ENCODE data around the gene PHF20. TPM values are rescaled to one million over a fixed set of nuclear protein-coding genes. Genes with fewer than 3 reads are reported as not detected.
A peak's percentile ranks its signal among the peaks of the same experiment; 100 is the strongest.
"Not testable (repeated sequence)": the region's sequence is repeated elsewhere in the genome, so short reads cannot be mapped to it uniquely, and the experiment has no call there.

PHF20 gene
- polyA plus RNA-seq, 3 donors from 2014 or later, result 92.6 to 140 (median 112) TPM

- no peak for DNase-seq
- peaks cover 9 to 15% (median 11%) of the 10 kb centered on the region in 3 donors for H3K27me3 Mint-ChIP-seq (ENCODE audit: low read depth in 3 of 3)
- no peaks in the 10 kb centered on the region for H3K9me3 Mint-ChIP-seq
- peak overlapping the region; percentile 82 to 94 (median 86) for H3K4me3 Mint-ChIP-seq
- H3K4me1 Mint-ChIP-seq, result peaks cover 68 to 74% of the 10 kb centered on the region in 2 donors
- H3K36me3 Mint-ChIP-seq, result peaks cover 3 to 8% (median 7%) of the 10 kb centered on the region in 3 donors
- H3K27ac Mint-ChIP-seq, result peak overlapping the region; percentile 96 to 99 (median 98)
Observed at GRCh38 chr20:35774391-35774790, 2.6 kb downstream of the PHF20 start.

- peak overlapping the region; percentile 77 to 90 (median 86) for H3K27ac Mint-ChIP-seq
- no peaks in the 10 kb centered on the region for H3K9me3 Mint-ChIP-seq
- DNase-seq, result no peak
- peak overlapping the region in 1 of 5 donors; percentile 7 for H3K4me3 Mint-ChIP-seq
- peaks cover 5 to 11% (median 7%) of the 10 kb centered on the region in 3 donors for H3K27me3 Mint-ChIP-seq (ENCODE audit: low read depth in 3 of 3)
- peaks cover 6 to 8% (median 7%) of the 10 kb centered on the region in 3 donors for H3K36me3 Mint-ChIP-seq
- H3K4me1 Mint-ChIP-seq, result peaks cover 55 to 72% of the 10 kb centered on the region in 2 donors
Observed at GRCh38 chr20:35776513-35777101, 4.8 kb downstream of the PHF20 start.

GRCh38 chr20:35783811-35784210 is 12.0 kb downstream of the PHF20 start:
- H3K27ac Mint-ChIP-seq; DNase-seq; H3K9me3 Mint-ChIP-seq; H3K36me3 Mint-ChIP-seq; H3K27me3 Mint-ChIP-seq (ENCODE audit: low read depth in 3 of 3); H3K4me3 Mint-ChIP-seq: not testable (repeated sequence)
- peaks cover 10 to 25% of the 10 kb centered on the region in 2 donors for H3K4me1 Mint-ChIP-seq

GRCh38 chr20:35785541-35785940 is 13.7 kb downstream of the PHF20 start:
- H3K27me3 Mint-ChIP-seq (ENCODE audit: low read depth in 3 of 3); H3K9me3 Mint-ChIP-seq; DNase-seq; H3K36me3 Mint-ChIP-seq; H3K27ac Mint-ChIP-seq; H3K4me3 Mint-ChIP-seq: not testable (repeated sequence)
- peaks cover 8 to 17% of the 10 kb centered on the region in 2 donors for H3K4me1 Mint-ChIP-seq

- H3K4me3 Mint-ChIP-seq, result no peak overlapping the region
- DNase-seq, result no peak
- peaks cover 0 to 2% (median 1%) of the 10 kb centered on the region in 3 donors for H3K27me3 Mint-ChIP-seq (ENCODE audit: low read depth in 3 of 3)
- peaks cover 0 to 3% (median 0%) of the 10 kb centered on the region in 3 donors for H3K36me3 Mint-ChIP-seq
- peaks cover 11 to 22% of the 10 kb centered on the region in 2 donors for H3K4me1 Mint-ChIP-seq
- H3K9me3 Mint-ChIP-seq, result no peaks in the 10 kb centered on the region
- peak overlapping the region in 5 of 6 donors; percentile 27 to 86 (median 60) for H3K27ac Mint-ChIP-seq
Observed at GRCh38 chr20:35788796-35789195, 17.0 kb downstream of the PHF20 start.

GRCh38 chr20:35791097-35791496 is 19.3 kb downstream of the PHF20 start:
- Mint-ChIP-seq H3K27me3 (ENCODE audit: low read depth in 3 of 3) (peaks cover 0 to 2% (median 1%) of the 10 kb centered on the region in 3 donors), H3K36me3 (peaks cover 0 to 3% (median 0%) of the 10 kb centered on the region in 3 donors), H3K4me3 (no peak overlapping the region), H3K9me3 (no peaks in the 10 kb centered on the region), H3K27ac (peak overlapping the region in 1 of 6 donors; percentile 19), H3K4me1 (peaks cover 15 to 38% of the 10 kb centered on the region in 2 donors)
- no peak for DNase-seq

- peaks cover 0 to 3% (median 0%) of the 10 kb centered on the region in 3 donors for H3K36me3 Mint-ChIP-seq
- H3K9me3 Mint-ChIP-seq, result no peaks in the 10 kb centered on the region
- H3K27ac Mint-ChIP-seq, result peak overlapping the region in 4 of 6 donors; percentile 19 to 51 (median 39)
- peaks cover 21 to 41% of the 10 kb centered on the region in 2 donors for H3K4me1 Mint-ChIP-seq
- H3K27me3 Mint-ChIP-seq (ENCODE audit: low read depth in 3 of 3), result peaks cover 0 to 2% (median 1%) of the 10 kb centered on the region in 3 donors
- no peak for DNase-seq
- H3K4me3 Mint-ChIP-seq, result no peak overlapping the region
Observed at GRCh38 chr20:35791821-35792220, 20.0 kb downstream of the PHF20 start.

- no peak for DNase-seq
- H3K4me1 Mint-ChIP-seq, result peaks cover 20 to 40% of the 10 kb centered on the region in 2 donors
- peaks cover 0 to 3% (median 0%) of the 10 kb centered on the region in 3 donors for H3K36me3 Mint-ChIP-seq
- H3K27ac Mint-ChIP-seq, result peak overlapping the region in 1 of 6 donors; percentile 46
- no peaks in the 10 kb centered on the region for H3K9me3 Mint-ChIP-seq
- no peak overlapping the region for H3K4me3 Mint-ChIP-seq
- H3K27me3 Mint-ChIP-seq (ENCODE audit: low read depth in 3 of 3), result peaks cover 0 to 2% (median 1%) of the 10 kb centered on the region in 3 donors
Observed at GRCh38 chr20:35792740-35793139, 20.9 kb downstream of the PHF20 start.

GRCh38 chr20:35796571-35796970 is 24.8 kb downstream of the PHF20 start:
- H3K27me3 Mint-ChIP-seq (ENCODE audit: low read depth in 3 of 3), result peaks cover 0 to 4% (median 2%) of the 10 kb centered on the region in 3 donors
- peaks cover 0 to 13% (median 1%) of the 10 kb centered on the region in 3 donors for H3K36me3 Mint-ChIP-seq
- peak overlapping the region in 3 of 5 donors; percentile 21 to 35 (median 33) for H3K4me3 Mint-ChIP-seq
- peaks cover 27 to 57% of the 10 kb centered on the region in 2 donors for H3K4me1 Mint-ChIP-seq
- no peaks in the 10 kb centered on the region for H3K9me3 Mint-ChIP-seq
- peak overlapping the region; percentile 82 to 96 (median 93) for H3K27ac Mint-ChIP-seq
- DNase-seq, result peak; percentile 54 to 59 (median 59)

GRCh38 chr20:35801865-35802264 is 30.1 kb downstream of the PHF20 start:
- Mint-ChIP-seq H3K9me3 (no peaks in the 10 kb centered on the region), H3K27ac (peak overlapping the region; percentile 20 to 82 (median 62)), H3K27me3 (ENCODE audit: low read depth in 3 of 3) (peaks cover 0 to 4% (median 0%) of the 10 kb centered on the region in 3 donors), H3K4me1 (peaks cover 11 to 25% of the 10 kb centered on the region in 2 donors), H3K4me3 (no peak overlapping the region), H3K36me3 (peaks cover 0 to 21% (median 3%) of the 10 kb centered on the region in 3 donors)
- DNase-seq, result no peak

GRCh38 chr20:35806075-35806474 is 34.3 kb downstream of the PHF20 start:
- H3K4me1 Mint-ChIP-seq, result peaks cover 10 to 27% of the 10 kb centered on the region in 2 donors
- no peak overlapping the region for H3K4me3 Mint-ChIP-seq
- no peaks in the 10 kb centered on the region for H3K9me3 Mint-ChIP-seq
- no peaks in the 10 kb centered on the region for H3K27me3 Mint-ChIP-seq (ENCODE audit: low read depth in 3 of 3)
- H3K36me3 Mint-ChIP-seq, result peaks cover 0 to 13% (median 3%) of the 10 kb centered on the region in 3 donors
- DNase-seq, result no peak
- H3K27ac Mint-ChIP-seq, result peak overlapping the region in 1 of 6 donors; percentile 21

GRCh38 chr20:35807877-35808276 is 36.1 kb downstream of the PHF20 start:
- no peaks in the 10 kb centered on the region for H3K27me3 Mint-ChIP-seq (ENCODE audit: low read depth in 3 of 3)
- no peak for DNase-seq
- H3K4me1 Mint-ChIP-seq, result peaks cover 8 to 29% of the 10 kb centered on the region in 2 donors
- peaks cover 4 to 6% (median 5%) of the 10 kb centered on the region in 3 donors for H3K36me3 Mint-ChIP-seq
- no peak overlapping the region for H3K4me3 Mint-ChIP-seq
- no peaks in the 10 kb centered on the region for H3K9me3 Mint-ChIP-seq
- H3K27ac Mint-ChIP-seq, result peak overlapping the region; percentile 9 to 44 (median 23)

GRCh38 chr20:35820715-35821114 is 48.9 kb downstream of the PHF20 start:
- H3K9me3 Mint-ChIP-seq, result no peaks in the 10 kb centered on the region
- no peak for DNase-seq
- peaks cover 3 to 13% (median 5%) of the 10 kb centered on the region in 3 donors for H3K36me3 Mint-ChIP-seq
- H3K27ac Mint-ChIP-seq, result peak overlapping the region in 4 of 6 donors; percentile 17 to 91 (median 81)
- H3K27me3 Mint-ChIP-seq (ENCODE audit: low read depth in 3 of 3), result peaks cover 1 to 4% (median 2%) of the 10 kb centered on the region in 3 donors
- peaks cover 18 to 40% of the 10 kb centered on the region in 2 donors for H3K4me1 Mint-ChIP-seq
- no peak overlapping the region for H3K4me3 Mint-ChIP-seq

- peaks cover 1 to 2% (median 2%) of the 10 kb centered on the region in 3 donors for H3K27me3 Mint-ChIP-seq (ENCODE audit: low read depth in 3 of 3)
Observed at GRCh38 chr20:35821807-35822242, 50.0 kb downstream of the PHF20 start.

More at GRCh38 chr20:35821807-35822242, 50.0 kb downstream of the PHF20 start:
- Mint-ChIP-seq H3K9me3 (no peaks in the 10 kb centered on the region), H3K27ac (peak overlapping the region in 5 of 6 donors; percentile 3 to 48 (median 8)), H3K4me1 (peaks cover 20 to 49% of the 10 kb centered on the region in 2 donors), H3K4me3 (no peak overlapping the region), H3K36me3 (peaks cover 3 to 13% (median 5%) of the 10 kb centered on the region in 3 donors)
- no peak for DNase-seq

All from immature natural killer cell (primary cell).